Measurements from ENCODE around the gene CBX8. TPM values are rescaled to one million over a fixed set of nuclear protein-coding genes. Genes with fewer than 3 reads are reported as not detected.
"Not testable (repeated sequence)": the region's sequence is repeated elsewhere in the genome, so short reads cannot be mapped to it uniquely, and the experiment has no call there.

The CBX8 gene
- total and polyA plus RNA-seq, 8 donors = 1.6 to 5.7 (median 4.1) TPM

GRCh38 chr17:79775632-79776031, 21.2 kb downstream of the CBX8 start:
- WGBS, 2 donors = 35 to 36% methylated on average over 6 of the region's 6 CpGs
- Histone ChIP-seq H3K4me3 (no peak overlapping the region), H3K9me3 (no peaks in the 10 kb centered on the region), H3K36me3 (no peaks in the 10 kb centered on the region), H3K27ac (no peak overlapping the region), H3K27me3 (peaks cover 0 to 7% (median 2%) of the 10 kb centered on the region in 4 donors), H3K4me1 (peaks cover 0 to 16% (median 9%) of the 10 kb centered on the region in 3 donors)
- TF ChIP-seq, protein P1, sequence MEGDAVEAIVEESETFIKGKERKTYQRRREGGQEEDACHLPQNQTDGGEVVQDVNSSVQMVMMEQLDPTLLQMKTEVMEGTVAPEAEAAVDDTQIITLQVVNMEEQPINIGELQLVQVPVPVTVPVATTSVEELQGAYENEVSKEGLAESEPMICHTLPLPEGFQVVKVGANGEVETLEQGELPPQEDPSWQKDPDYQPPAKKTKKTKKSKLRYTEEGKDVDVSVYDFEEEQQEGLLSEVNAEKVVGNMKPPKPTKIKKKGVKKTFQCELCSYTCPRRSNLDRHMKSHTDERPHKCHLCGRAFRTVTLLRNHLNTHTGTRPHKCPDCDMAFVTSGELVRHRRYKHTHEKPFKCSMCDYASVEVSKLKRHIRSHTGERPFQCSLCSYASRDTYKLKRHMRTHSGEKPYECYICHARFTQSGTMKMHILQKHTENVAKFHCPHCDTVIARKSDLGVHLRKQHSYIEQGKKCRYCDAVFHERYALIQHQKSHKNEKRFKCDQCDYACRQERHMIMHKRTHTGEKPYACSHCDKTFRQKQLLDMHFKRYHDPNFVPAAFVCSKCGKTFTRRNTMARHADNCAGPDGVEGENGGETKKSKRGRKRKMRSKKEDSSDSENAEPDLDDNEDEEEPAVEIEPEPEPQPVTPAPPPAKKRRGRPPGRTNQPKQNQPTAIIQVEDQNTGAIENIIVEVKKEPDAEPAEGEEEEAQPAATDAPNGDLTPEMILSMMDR (IDR thresholded peaks at IDR 0.05) = no peak
- DNase-seq (peak in 1 of 6 donors; percentile 14), FAIRE-seq (no peak), ATAC-seq (no peak)
- intact Hi-C loops (cut with DNase I) = no loop called here

DNA sequence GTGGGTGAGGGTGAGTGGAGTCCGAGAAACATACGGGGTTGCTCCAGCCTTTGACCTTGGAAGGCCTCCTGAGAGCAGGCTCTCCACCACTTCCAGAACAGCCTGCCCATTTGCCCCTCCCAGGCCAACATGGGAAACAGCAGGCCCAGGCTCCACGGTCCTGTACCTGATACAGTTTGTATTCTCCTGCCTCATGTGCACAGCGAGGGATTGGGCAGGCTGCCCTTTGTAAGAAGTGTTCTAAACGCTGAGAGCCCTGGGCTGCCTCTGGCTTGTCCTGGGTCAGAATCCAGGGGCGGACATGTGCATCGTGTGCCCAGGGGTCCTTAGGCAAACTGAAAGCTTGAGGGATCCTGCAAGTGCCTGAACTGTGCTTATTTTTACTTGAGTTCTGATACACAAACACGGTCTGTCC, 22.3 kb downstream of the CBX8 start:
- Histone ChIP-seq H3K4me1 (peaks cover 0 to 16% (median 9%) of the 10 kb centered on the region in 3 donors), H3K27me3 (peaks cover 0 to 7% (median 2%) of the 10 kb centered on the region in 4 donors), H3K9me3 (no peaks in the 10 kb centered on the region), H3K27ac (peak overlapping the region; percentile 9 to 47 (median 32)), H3K36me3 (no peaks in the 10 kb centered on the region), H3K4me3 (no peak overlapping the region)
- WGBS, 2 donors = 38 to 40% methylated on average over 8 of the region's 8 CpGs
- TF ChIP-seq, protein P1 (IDR thresholded peaks at IDR 0.05) = no peak
- no peak for ATAC-seq
- FAIRE-seq = no peak
- intact Hi-C loops (cut with DNase I) = no loop called here
- peak in 1 of 6 donors; percentile 51 for DNase-seq

GRCh38 chr17:79772726-79773125, 24.2 kb downstream of the CBX8 start:
- H3K4me1 ChIP-seq = peaks cover 0 to 16% (median 9%) of the 10 kb centered on the region in 3 donors
- DNase-seq = peak in 1 of 6 donors; percentile 26
- H3K27me3 ChIP-seq; H3K4me3 ChIP-seq; ATAC-seq; FAIRE-seq; H3K9me3 ChIP-seq; H3K27ac ChIP-seq; intact Hi-C loops (cut with DNase I); H3K36me3 ChIP-seq: not testable (repeated sequence)
- WGBS, 2 donors = 57 to 69% methylated on average over 9 of the region's 9 CpGs

DNA sequence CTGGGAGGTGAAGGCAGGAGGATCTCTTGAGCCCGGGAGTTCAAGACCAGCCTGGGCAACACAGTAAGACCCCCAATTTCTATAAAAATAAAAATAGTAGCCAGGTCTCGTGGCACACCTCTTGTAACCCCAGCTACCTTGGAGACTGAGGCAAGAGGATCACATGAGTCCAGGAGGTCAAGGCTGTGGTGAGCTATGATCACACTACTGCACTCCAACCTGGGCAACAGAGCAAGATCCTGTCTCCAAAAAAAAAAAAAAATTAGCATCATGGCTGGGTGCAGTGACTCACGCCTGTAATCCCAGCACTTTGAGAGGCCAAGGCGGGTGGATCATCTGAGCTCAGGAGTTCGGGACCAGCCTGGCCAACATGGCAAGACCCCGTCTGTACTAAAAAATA, 25.6 kb downstream of the CBX8 start:
- Histone ChIP-seq H3K4me1 (peaks cover 0 to 6% (median 0%) of the 10 kb centered on the region in 3 donors), H3K27me3 (peaks cover 0 to under 1% (median 0%) of the 10 kb centered on the region in 4 donors), H3K36me3 (no peaks in the 10 kb centered on the region), H3K4me3 (no peak overlapping the region), H3K9me3 (no peaks in the 10 kb centered on the region), H3K27ac (no peak overlapping the region)
- no peak for DNase-seq
- TF ChIP-seq, protein P1 (IDR thresholded peaks at IDR 0.05) = no peak
- intact Hi-C loops (cut with DNase I) = no loop called here
- FAIRE-seq = no peak
- WGBS, 2 donors = 71 to 81% methylated on average over 6 of the region's 6 CpGs
- no peak for ATAC-seq

DNA sequence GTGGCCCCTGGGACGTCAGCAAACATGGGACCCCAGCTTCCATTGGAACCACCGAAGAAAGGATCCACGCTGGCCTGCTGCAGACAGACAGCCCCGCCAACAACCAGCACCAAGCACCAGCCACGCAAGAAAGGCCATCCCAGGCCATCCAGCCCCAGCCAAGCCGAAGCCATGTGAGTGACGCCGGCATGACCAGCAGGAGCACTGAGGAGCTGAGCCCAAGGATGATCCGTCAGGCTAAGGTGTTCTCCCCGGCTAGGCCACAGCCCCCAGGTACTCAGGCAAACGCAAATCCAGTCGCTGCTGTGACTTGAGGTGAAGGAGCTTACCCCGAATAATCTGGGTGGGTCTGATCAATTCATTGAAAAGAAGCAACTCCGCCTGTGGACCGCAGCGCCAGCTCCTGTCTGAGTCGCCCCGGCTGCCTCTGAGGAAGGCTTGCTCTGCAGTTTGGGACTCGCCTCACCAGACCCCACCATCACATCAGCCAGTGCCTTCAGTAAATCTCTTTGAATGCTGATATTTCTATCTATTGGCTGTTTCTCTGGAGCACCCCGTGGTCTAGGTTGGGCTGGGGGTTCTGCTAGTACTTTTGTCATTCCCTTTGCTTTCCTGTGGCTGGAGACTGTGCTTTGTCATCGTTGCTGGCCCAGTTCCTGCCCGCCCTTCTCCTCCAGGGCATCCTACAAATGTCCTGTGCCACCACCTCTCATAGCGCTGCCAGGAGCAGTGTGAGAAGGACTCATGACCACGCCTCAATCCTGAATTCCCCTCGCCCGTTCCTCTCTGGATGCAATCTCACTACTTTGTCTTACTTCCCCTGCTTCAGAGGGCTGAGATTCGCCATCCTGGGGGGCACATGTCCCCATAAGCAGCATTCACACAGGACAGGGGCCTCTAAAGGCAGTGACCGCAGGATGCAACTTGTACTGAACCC, 27.0 kb downstream of the CBX8 start:
- ATAC-seq (no peak), DNase-seq (peak in 1 of 6 donors; percentile 26), FAIRE-seq (no peak)
- H3K36me3 ChIP-seq = no peaks in the 10 kb centered on the region
- H3K4me3 ChIP-seq = no peak overlapping the region
- TF ChIP-seq, protein P1 (IDR thresholded peaks at IDR 0.05) = no peak
- H3K27me3 ChIP-seq = no peaks in the 10 kb centered on the region
- no peaks in the 10 kb centered on the region for H3K9me3 ChIP-seq
- WGBS, 2 donors = 77 to 85% methylated on average over 28 of the region's 28 CpGs
- no peak overlapping the region for H3K27ac ChIP-seq
- intact Hi-C loops (cut with DNase I) = no loop called here
- H3K4me1 ChIP-seq = peaks cover 0 to 6% (median 0%) of the 10 kb centered on the region in 3 donors
